Right atrium auricular region (tissue), 2 donors: Measurements from ENCODE around the gene FRMD6. TPM values are rescaled to one million over a fixed set of nuclear protein-coding genes. Genes with fewer than 3 reads are reported as not detected.

Source experiments
- DNase-seq: peaks from one replicate; pipeline ENCODE4 v3.0.0-alpha.2; 2019; ENCODE audit warnings: low spot score
- H3K27ac ChIP-seq, 2 donors: fragments of 200-600 bp; sonication (generic); 1 replicate in 1 of 2; 2 replicates in 1 of 2; pipeline ENCODE4 v1.5.1; 2016 to 2019
- H3K27me3 ChIP-seq, 2 donors: fragments of 200-600 bp; sonication (generic); one replicate each; pipeline versions ENCODE4 v1.5.1 to v1.6.0; 2017 to 2019
- H3K36me3 ChIP-seq: fragments of 200-600 bp; sonication (generic); one replicate; pipeline ENCODE4 v1.5.1; 2016
- H3K4me1 ChIP-seq, 2 donors: fragments of 200-600 bp; sonication (generic); one replicate each; pipeline versions ENCODE4 v1.5.1 to v1.6.0; 2017 to 2019
- H3K4me3 ChIP-seq, 2 donors: fragments of 200-600 bp; sonication (generic); 1 replicate in 1 of 2; 2 replicates in 1 of 2; pipeline ENCODE4 v1.5.1; 2017 to 2019; ENCODE audit warnings: mild to moderate bottlenecking in 1 of 2, moderate library complexity in 1 of 2
- H3K9me3 ChIP-seq, 2 donors: fragments of 200-600 bp; sonication (generic); one replicate each; pipeline ENCODE4 v1.5.1; 2019
- CTCF ChIP-seq, 2 donors: fragments of 200-600 bp; sonication (generic); IDR thresholded peaks; one replicate each; pipeline ENCODE4 v1.5.1; 2019; ENCODE audit warnings: antibody characterized with exemption in 2 of 2
- total RNA-seq, 2 donors: library from RNA; depleted of rRNA; stranded (reverse); fragments of >200 nt; gene quantifications; one replicate each; pipeline ENCODE4 v1.1.0, GENCODE V29; 2016

Gene FRMD6
- total RNA-seq, result 1 to 10 TPM; 7.2 to 7.9 TPM

- Histone ChIP-seq H3K9me3 (no peaks in the 10 kb centered on the region), H3K4me3 (peak within 1 kb of the TSS; percentile 73 to 92), H3K4me1 (peaks cover 0 to 12% of the 10 kb centered on the region in 2 donors), H3K27me3 (no peaks in the 10 kb centered on the region), H3K36me3 (no peaks in the 10 kb centered on the region), H3K27ac (peak within 1 kb of the TSS; percentile 88 to 90)
- TF ChIP-seq CTCF (IDR thresholded peaks at IDR 0.05), result peak; percentile 80 to 87
- DNase-seq, result peak; percentile 86
These were observed at the start of gene FRMD6 for GRCh38 chr14:51651388-51652167. Gene FRMD6 (plus strand): TSS chr14:51651910. CDS start chr14:51689837, 37,927 bp downstream.

GRCh38 chr14:51602310-51602709, 49.4 kb upstream of the FRMD6 start:
- DNase-seq, result no peak
- TF ChIP-seq CTCF (IDR thresholded peaks at IDR 0.05), result no peak
- no peak overlapping the region for H3K27ac ChIP-seq
- no peaks in the 10 kb centered on the region for H3K4me1 ChIP-seq
- H3K27me3 ChIP-seq, result no peaks in the 10 kb centered on the region
- no peak overlapping the region for H3K4me3 ChIP-seq
- no peaks in the 10 kb centered on the region for H3K9me3 ChIP-seq
- no peaks in the 10 kb centered on the region for H3K36me3 ChIP-seq

GRCh38 chr14:51603495-51603894, 48.2 kb upstream of the FRMD6 start:
- DNase-seq, result no peak
- no peak for TF ChIP-seq CTCF (IDR thresholded peaks at IDR 0.05)

GRCh38 chr14:51604073-51604472, 47.6 kb upstream of the FRMD6 start:
- H3K9me3 ChIP-seq, result no peaks in the 10 kb centered on the region
- TF ChIP-seq CTCF (IDR thresholded peaks at IDR 0.05), result no peak
- H3K36me3 ChIP-seq, result no peaks in the 10 kb centered on the region
- no peaks in the 10 kb centered on the region for H3K4me1 ChIP-seq
- H3K4me3 ChIP-seq, result no peak overlapping the region
- H3K27ac ChIP-seq, result no peak overlapping the region
- no peaks in the 10 kb centered on the region for H3K27me3 ChIP-seq
- no peak for DNase-seq

More at GRCh38 chr14:51603495-51603894, 48.2 kb upstream of the FRMD6 start:
- Histone ChIP-seq H3K4me3 (no peak overlapping the region), H3K27ac (no peak overlapping the region), H3K4me1 (no peaks in the 10 kb centered on the region), H3K27me3 (no peaks in the 10 kb centered on the region), H3K9me3 (no peaks in the 10 kb centered on the region), H3K36me3 (no peaks in the 10 kb centered on the region)

- no peak overlapping the region for H3K27ac ChIP-seq
- H3K4me1 ChIP-seq, result no peaks in the 10 kb centered on the region
- TF ChIP-seq CTCF (IDR thresholded peaks at IDR 0.05), result no peak
- no peak for DNase-seq
- no peaks in the 10 kb centered on the region for H3K36me3 ChIP-seq
- no peak overlapping the region for H3K4me3 ChIP-seq
- no peaks in the 10 kb centered on the region for H3K27me3 ChIP-seq
- no peaks in the 10 kb centered on the region for H3K9me3 ChIP-seq
These were observed 46.1 kb upstream of the FRMD6 start for GRCh38 chr14:51605575-51605974.

- H3K4me1 ChIP-seq, result no peaks in the 10 kb centered on the region
- no peaks in the 10 kb centered on the region for H3K27me3 ChIP-seq
- no peak overlapping the region for H3K27ac ChIP-seq
- no peak overlapping the region for H3K4me3 ChIP-seq
- TF ChIP-seq CTCF (IDR thresholded peaks at IDR 0.05), result no peak
- DNase-seq, result no peak
- no peaks in the 10 kb centered on the region for H3K9me3 ChIP-seq
- no peaks in the 10 kb centered on the region for H3K36me3 ChIP-seq
These were observed 44.0 kb upstream of the FRMD6 start for GRCh38 chr14:51607711-51608110.
